Activated CD4-positive, CD25-positive, alpha-beta regulatory T cell treated with anti-CD3 and anti-CD28 coated beads, Interleukin-2, amount 50 U/mL, for 16 hours (primary cell): ENCODE results near the gene LRRC42.

ENCODE experiments used
- DNase-seq: peaks from one replicate; pipeline ENCODE4 v3.0.0-alpha.2; 2020; ENCODE audit warnings: low read depth, low spot score

The LRRC42 gene

GRCh38 chr1:53946252-53947171, at the start of gene LRRC42:
TSS of gene LRRC42 (plus strand) at chr1:53946350. CDS start at chr1:53952000, 5,650 bp downstream.
- DNase-seq: no peak

- no peak for DNase-seq
Observed at GRCh38 chr1:53896635-53897229, 49.4 kb upstream of the LRRC42 start.

GRCh38 chr1:53899206-53899628, 46.9 kb upstream of the LRRC42 start:
- DNase-seq: no peak

- DNase-seq: no peak
Observed at GRCh38 chr1:53899708-53900107, 46.4 kb upstream of the LRRC42 start.

GRCh38 chr1:53902235-53903138, 43.7 kb upstream of the LRRC42 start:
- no peak for DNase-seq

- DNase-seq: no peak
Observed at GRCh38 chr1:53905509-53905908, 40.6 kb upstream of the LRRC42 start.

- DNase-seq: no peak
Observed at GRCh38 chr1:53906121-53906520, 40.0 kb upstream of the LRRC42 start.

- no peak for DNase-seq
Observed at GRCh38 chr1:53909946-53910345, 36.2 kb upstream of the LRRC42 start.

GRCh38 chr1:53911442-53911841, 34.7 kb upstream of the LRRC42 start:
- no peak for DNase-seq

GRCh38 chr1:53913352-53914033, 32.7 kb upstream of the LRRC42 start:
- DNase-seq: no peak

- DNase-seq: no peak
Observed at GRCh38 chr1:53918343-53918742, 27.8 kb upstream of the LRRC42 start.

- no peak for DNase-seq
Observed at GRCh38 chr1:53919675-53920066, 26.5 kb upstream of the LRRC42 start.

GRCh38 chr1:53927376-53927881, 18.7 kb upstream of the LRRC42 start:
- no peak for DNase-seq

GRCh38 chr1:53929246-53929960, 16.7 kb upstream of the LRRC42 start:
- no peak for DNase-seq

GRCh38 chr1:53930932-53931331, 15.2 kb upstream of the LRRC42 start:
- DNase-seq: no peak

GRCh38 chr1:53931523-53931922, 14.6 kb upstream of the LRRC42 start:
- DNase-seq: no peak

- no peak for DNase-seq
Observed at GRCh38 chr1:53934170-53934765, 11.9 kb upstream of the LRRC42 start.

GRCh38 chr1:53936430-53936829, 9.7 kb upstream of the LRRC42 start:
- no peak for DNase-seq

- DNase-seq: no peak
Observed at GRCh38 chr1:53938136-53938830, 7.9 kb upstream of the LRRC42 start.
